CD14-positive monocyte (primary cell): ENCODE measurements around the gene KIF3A. TPM values are rescaled to one million over a fixed set of nuclear protein-coding genes. Genes with fewer than 3 reads are reported as not detected.

Experiments used
- DNase-seq, 3 donors: peaks; one replicate each; pipeline ENCODE4 v3.0.0-alpha.2; 2011 to 2022
- H2AFZ ChIP-seq: 2 replicates; pipeline ENCODE4 v1.6.0; 2012; ENCODE audit warnings: mild to moderate bottlenecking, low read depth, low read length, inconsistent platforms; ENCODE audit not compliant: insufficient read depth, poor library complexity, severe bottlenecking
- H3K27ac ChIP-seq, 2 donors: 1 replicate in 1 of 2; 2 replicates in 1 of 2; pipeline ENCODE4 v1.5.1; 2012 to 2013; ENCODE audit warnings: low read length in 2 of 2, control low read depth in 1 of 2, inconsistent platforms in 1 of 2, low read depth in 1 of 2, mild to moderate bottlenecking in 1 of 2
- H3K27me3 ChIP-seq, 2 donors: one replicate each; pipeline versions ENCODE4 v1.6.0 to v1.6.1; 2011 to 2013; ENCODE audit warnings: low read length in 2 of 2; ENCODE audit not compliant: control insufficient read depth in 2 of 2, insufficient read depth in 2 of 2
- H3K36me3 ChIP-seq, 2 donors: replicated peaks in 1 of 2; 1 replicate in 1 of 2; 2 replicates in 1 of 2; pipeline versions ENCODE4 v1.5.1 to v1.6.1; 2012 to 2013; ENCODE audit warnings: low read length in 2 of 2, control low read depth in 1 of 2, inconsistent platforms in 1 of 2, mild to moderate bottlenecking in 1 of 2; ENCODE audit not compliant: insufficient read depth in 2 of 2, control insufficient read depth in 1 of 2
- H3K4me1 ChIP-seq, 2 donors: 1 replicate in 1 of 2; 2 replicates in 1 of 2; pipeline versions ENCODE4 v1.5.1 to v1.6.1; 2012 to 2013; ENCODE audit warnings: low read length in 2 of 2, control low read depth in 1 of 2, inconsistent platforms in 1 of 2, mild to moderate bottlenecking in 1 of 2, moderate library complexity in 1 of 2; ENCODE audit not compliant: insufficient read depth in 2 of 2, control insufficient read depth in 1 of 2
- H3K4me2 ChIP-seq: replicated peaks from 2 replicates; pipeline ENCODE3; 2012; ENCODE audit warnings: low read length, moderate library complexity, mild to moderate bottlenecking; ENCODE audit not compliant: poor library complexity, severe bottlenecking; ENCODE audit errors: extremely low read depth
- H3K4me3 ChIP-seq, 3 experiments: fragments of 200-600 bp in 1 of 3; sonication (generic) in 1 of 3; replicated peaks in 1 of 3; 1 replicate in 2 of 3; 2 replicates in 1 of 3; pipeline ENCODE4 v1.5.1; 2011 to 2013; ENCODE audit warnings: low read length in 3 of 3, mild to moderate bottlenecking in 3 of 3, control low read depth in 2 of 3, low read depth in 2 of 3, inconsistent platforms in 1 of 3, moderate library complexity in 1 of 3
- H3K79me2 ChIP-seq: 2 replicates; pipeline ENCODE4 v1.6.0; 2012; ENCODE audit warnings: mild to moderate bottlenecking, control low read depth, inconsistent platforms, low read length, moderate library complexity; ENCODE audit not compliant: insufficient read depth
- H3K9ac ChIP-seq: 2 replicates; pipeline ENCODE4 v1.6.0; 2017; ENCODE audit warnings: low read length, mild to moderate bottlenecking; ENCODE audit not compliant: insufficient read depth, poor library complexity, severe bottlenecking
- H3K9me3 ChIP-seq, 2 donors: replicated peaks in 1 of 2; 1 replicate in 1 of 2; 2 replicates in 1 of 2; pipeline versions ENCODE4 v1.5.1 to v1.6.1; 2012 to 2013; ENCODE audit warnings: low read length in 2 of 2, control low read depth in 1 of 2; ENCODE audit not compliant: control insufficient read depth in 1 of 2, insufficient read depth in 1 of 2
- H4K20me1 ChIP-seq: 2 replicates; pipeline ENCODE4 v1.6.0; 2012; ENCODE audit warnings: mild to moderate bottlenecking, low read length, control low read depth, moderate library complexity; ENCODE audit not compliant: insufficient read depth
- H3K27ac Mint-ChIP-seq, 7 donors: one replicate each; pipeline ENCODE4 v1.8.0; 2020; ENCODE audit warnings: mild to moderate bottlenecking in 7 of 7, mixed read lengths in 7 of 7, moderate library complexity in 6 of 7, inconsistent platforms in 2 of 7
- H3K27me3 Mint-ChIP-seq, 3 donors: one replicate each; pipeline ENCODE4 v1.8.0; 2021 to 2022; ENCODE audit warnings: low read depth in 3 of 3, mild to moderate bottlenecking in 3 of 3, mixed read lengths in 3 of 3, moderate library complexity in 3 of 3, inconsistent platforms in 1 of 3
- H3K36me3 Mint-ChIP-seq, 2 donors: one replicate each; pipeline ENCODE4 v1.8.0; 2020; ENCODE audit warnings: mixed read lengths in 2 of 2, inconsistent platforms in 1 of 2, mild to moderate bottlenecking in 1 of 2
- H3K4me1 Mint-ChIP-seq: one replicate; pipeline ENCODE4 v1.8.0; 2020; ENCODE audit warnings: mild to moderate bottlenecking, mixed read lengths
- H3K4me3 Mint-ChIP-seq, 2 donors: one replicate each; pipeline ENCODE4 v1.8.0; 2020; ENCODE audit warnings: mild to moderate bottlenecking in 2 of 2, mixed read lengths in 2 of 2, moderate library complexity in 1 of 2
- H3K9me3 Mint-ChIP-seq, 7 donors: one replicate each; pipeline ENCODE4 v1.8.0; 2020 to 2022; ENCODE audit warnings: mixed read lengths in 7 of 7, mild to moderate bottlenecking in 6 of 7, moderate library complexity in 6 of 7, inconsistent platforms in 2 of 7
- CTCF ChIP-seq: fragments of 200-600 bp; IDR thresholded peaks from one replicate; pipeline ENCODE4 v1.8.0; 2022; ENCODE audit warnings: antibody characterized with exemption, mild to moderate bottlenecking
- WGBS: methylation state at CpG from one replicate; pipeline ENCODE4 v1.1.5; 2013; ENCODE audit warnings: missing lambda C conversion rate; ENCODE audit not compliant: insufficient coverage; 5-methylcytosine and 5-hydroxymethylcytosine counted together
- intact Hi-C, 2 donors: fragments of 100-400 bp; cut with micrococcal nuclease; formaldehyde crosslinking; loops; one replicate each; pipeline versions ENCODE4 v1.15.0 to v1.15.1; 2023
- polyA plus RNA-seq, 3 donors: library from polyadenylated mRNA; depleted of rRNA in 1 of 3; unstranded in 2 of 3; stranded (reverse) in 1 of 3; fragments of 300-500 nt in 2 of 3; fragments of >200 nt in 1 of 3; fragmentation: Illumina TruSeq in 2 of 3; gene quantifications; 1 replicate in 2 of 3; 2 replicates in 1 of 3; pipeline ENCODE4 v1.2.3, GENCODE V29; 2012 to 2021

Gene KIF3A
- polyA plus RNA-seq, 3 donors, result 0.68 to 1.3 (median 1.2) TPM

GRCh38 chr5:132684491-132684890 lies 52.9 kb downstream of the KIF3A start:
- peaks cover 14 to 15% of the 10 kb centered on the region in 2 donors for H3K4me1 ChIP-seq
- no peak overlapping the region for H3K4me3 Mint-ChIP-seq
- H3K27me3 ChIP-seq, result no peaks in the 10 kb centered on the region
- H3K9me3 ChIP-seq, result no peaks in the 10 kb centered on the region
- H3K36me3 ChIP-seq, result no peaks in the 10 kb centered on the region
- no peak overlapping the region for H3K27ac ChIP-seq
- intact Hi-C loops, result no loop called here
- no peak overlapping the region for H2AFZ ChIP-seq
- WGBS, result 94% methylated on average over 3 of the region's 6 CpGs
- no peak for DNase-seq
- no peaks in the 10 kb centered on the region for H3K36me3 Mint-ChIP-seq
- H3K4me3 ChIP-seq, result no peak overlapping the region
- no peak overlapping the region for H3K9ac ChIP-seq
- no peak overlapping the region for H3K4me2 ChIP-seq
- H3K4me1 Mint-ChIP-seq, result peaks cover 23% of the 10 kb centered on the region
- no peaks in the 10 kb centered on the region for H3K79me2 ChIP-seq
- TF ChIP-seq CTCF, result no peak
- H3K27me3 Mint-ChIP-seq, result peaks cover 0 to 3% (median 0%) of the 10 kb centered on the region in 3 donors
- H3K27ac Mint-ChIP-seq, result no peak overlapping the region
- no peaks in the 10 kb centered on the region for H3K9me3 Mint-ChIP-seq
- H4K20me1 ChIP-seq, result no peaks in the 10 kb centered on the region

- Histone ChIP-seq H3K9me3 (no peaks in the 10 kb centered on the region), H2AFZ (no peak overlapping the region), H3K27ac (no peak overlapping the region), H3K27me3 (no peaks in the 10 kb centered on the region), H3K36me3 (no peaks in the 10 kb centered on the region), H4K20me1 (no peaks in the 10 kb centered on the region), H3K4me2 (no peak overlapping the region), H3K4me3 (no peak overlapping the region), H3K9ac (no peak overlapping the region), H3K4me1 (no peaks in the 10 kb centered on the region), H3K79me2 (no peaks in the 10 kb centered on the region)
- WGBS, result 89% methylated on average over 1 of the region's 4 CpGs
- TF ChIP-seq CTCF, result no peak
- Mint-ChIP-seq H3K4me1 (peaks cover 5% of the 10 kb centered on the region), H3K9me3 (no peaks in the 10 kb centered on the region), H3K27me3 (peaks cover 0 to 6% (median 0%) of the 10 kb centered on the region in 3 donors), H3K27ac (no peak overlapping the region), H3K36me3 (no peaks in the 10 kb centered on the region), H3K4me3 (no peak overlapping the region)
- intact Hi-C loops, result no loop called here
- no peak for DNase-seq
Observed at GRCh38 chr5:132681983-132682382, 55.4 kb downstream of the KIF3A start.
